Ishikawa (cell line): ENCODE measurements around the gene ADAM33.

ENCODE experiments used
- CEBPB ChIP-seq: IDR thresholded peaks from 2 replicates; pipeline ENCODE4 v1.6.1; 2012
- CREB1 ChIP-seq: IDR thresholded peaks from 2 replicates; pipeline ENCODE4 v1.6.1; 2012; ENCODE audit warnings: low read depth
- EP300 ChIP-seq: IDR thresholded peaks from 2 replicates; pipeline ENCODE4 v1.6.1; 2012; ENCODE audit warnings: borderline replicate concordance
- FOXM1 ChIP-seq: IDR thresholded peaks from 2 replicates; pipeline ENCODE4 v1.6.1; 2012; ENCODE audit warnings: low read depth, borderline replicate concordance
- NFIC ChIP-seq: IDR thresholded peaks from 2 replicates; pipeline ENCODE4 v1.6.1; 2012
- RAD21 ChIP-seq: IDR thresholded peaks from 2 replicates; pipeline ENCODE4 v1.6.1; 2012; ENCODE audit warnings: low read depth
- REST ChIP-seq: IDR thresholded peaks from 2 replicates; pipeline ENCODE4 v1.6.1; 2012; ENCODE audit warnings: low read depth, mild to moderate bottlenecking
- TAF1 ChIP-seq: IDR thresholded peaks from 2 replicates; pipeline ENCODE4 v1.6.1; 2012; ENCODE audit warnings: low read depth, mild to moderate bottlenecking
- TCF12 ChIP-seq: IDR thresholded peaks from 2 replicates; pipeline ENCODE4 v1.6.1; 2012; ENCODE audit warnings: low read depth
- TEAD4 ChIP-seq: IDR thresholded peaks from 2 replicates; pipeline ENCODE4 v1.6.1; 2012
- USF1 ChIP-seq: IDR thresholded peaks from 2 replicates; pipeline ENCODE4 v1.6.1; 2012
- YY1 ChIP-seq: IDR thresholded peaks from 2 replicates; pipeline ENCODE4 v1.6.1; 2012; ENCODE audit warnings: low read depth
- ZBTB7A ChIP-seq: IDR thresholded peaks from 2 replicates; pipeline ENCODE4 v1.6.1; 2012; ENCODE audit warnings: low read depth
- TF ChIP-seq, protein P1 (sequence below): IDR thresholded peaks from 2 replicates; pipeline ENCODE4 v1.6.1; 2012

DNA sequence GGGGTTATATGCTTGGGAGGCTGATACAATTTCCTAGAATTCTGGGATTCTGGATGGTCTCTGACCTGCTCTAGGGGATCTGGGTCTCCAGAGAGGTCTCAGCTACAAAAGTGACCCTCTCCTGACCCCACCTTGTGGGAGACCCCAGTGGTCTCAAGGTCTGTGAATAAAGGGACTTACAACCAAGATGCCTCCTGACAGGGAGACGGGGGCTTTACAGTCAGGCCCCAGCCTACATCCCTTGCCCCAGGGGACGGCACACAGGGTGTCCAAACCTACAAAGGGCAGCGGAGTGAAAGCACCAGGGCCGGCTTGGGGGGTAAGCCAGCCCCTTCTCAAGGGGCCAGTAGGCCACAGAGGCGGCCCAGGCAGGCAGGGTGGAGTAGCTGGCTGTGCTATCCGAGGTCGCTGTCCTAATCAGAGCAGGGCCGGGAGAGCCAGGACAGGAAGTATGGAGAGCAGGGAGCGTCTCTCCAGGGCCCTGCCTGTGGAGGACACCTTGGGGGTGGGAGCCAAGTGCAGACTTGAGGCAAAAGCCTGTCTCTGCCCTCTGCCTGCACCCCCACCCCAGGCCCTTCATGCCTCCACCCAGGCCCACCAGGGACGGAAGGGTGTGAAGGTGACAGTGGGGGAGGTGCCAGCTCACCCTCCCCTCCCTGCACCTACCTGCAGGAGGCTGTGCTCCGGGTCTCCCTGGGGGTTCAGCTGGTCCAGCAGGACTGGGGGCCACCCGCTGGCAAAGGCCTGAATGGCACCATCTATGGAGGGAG, 22.1 kb downstream of the ADAM33 start:
- TF ChIP-seq EP300 (no peak), TEAD4 (no peak), RAD21 (no peak), FOXM1 (no peak), YY1 (no peak), CREB1 (no peak), TAF1 (no peak), CEBPB (no peak), REST (no peak), USF1 (no peak), NFIC (no peak), ZBTB7A (no peak), TCF12 (no peak)
- TF ChIP-seq, protein P1, sequence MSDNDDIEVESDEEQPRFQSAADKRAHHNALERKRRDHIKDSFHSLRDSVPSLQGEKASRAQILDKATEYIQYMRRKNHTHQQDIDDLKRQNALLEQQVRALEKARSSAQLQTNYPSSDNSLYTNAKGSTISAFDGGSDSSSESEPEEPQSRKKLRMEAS: no peak
